GM12878 (cell line): Measurements from ENCODE around the gene SECTM1. TPM values are rescaled to one million over a fixed set of nuclear protein-coding genes. Genes with fewer than 3 reads are reported as not detected.

Experiments used
- ATAC-seq: fragments of 200-7000 bp; cut with Tn5 transposase; 3 replicates; pipeline ENCODE4 v1.9.1; 2020; ENCODE audit warnings: mild to moderate bottlenecking, moderate library complexity
- BruUV-seq: library from RNA; stranded (reverse); fragments of 400-500 nt; replicated peaks from 2 replicates; lab custom pipeline; 2021; lab: Mats Ljungman, UMichigan
- CTCF ChIA-PET: fragments of 300-600 bp; sonication (Branson Sonifier 250); formaldehyde crosslinking; extraction: SDS; loops from one replicate; lab custom pipeline; 2021; ENCODE audit warnings: inconsistent platforms; lab: Yijun Ruan, JAX
- POLR2A ChIA-PET: fragments of 350-600 bp; formaldehyde crosslinking; extraction: SDS; loops from one replicate; lab custom pipeline; 2021; ENCODE audit warnings: inconsistent platforms; lab: Charles Lee
- RAD21 ChIA-PET: fragments of 300-600 bp; sonication (Branson Sonifier 250); formaldehyde crosslinking; loops from one replicate; lab custom pipeline; 2023; ENCODE audit warnings: antibody characterized with exemption; ENCODE audit not compliant: unreplicated experiment; lab: Charles Lee
- SMC1A ChIA-PET: fragments of 300-600 bp; sonication (Branson Sonifier 250); formaldehyde crosslinking; loops from one replicate; lab custom pipeline; 2023; ENCODE audit not compliant: unreplicated experiment, uncharacterized antibody; lab: Charles Lee
- DNase-seq: peaks from one replicate; pipeline ENCODE4 v3.0.0-alpha.2; 2011; ENCODE audit warnings: low read depth, low spot score
- FAIRE-seq: peaks from 3 replicates; lab custom pipeline; 2011; peaks lifted over from hg19 to GRCh38; lab: Jason Lieb, UNC
- H2AFZ ChIP-seq: 2 replicates; pipeline ENCODE4 v1.6.0; 2011; ENCODE audit warnings: low read depth, low read length, control low read depth; ENCODE audit not compliant: control insufficient read depth
- H3K27ac ChIP-seq: 2 replicates; pipeline ENCODE4 v1.5.1; 2011; ENCODE audit warnings: control low read depth; ENCODE audit not compliant: control insufficient read depth, insufficient read depth
- H3K27me3 ChIP-seq, 2 experiments: replicated peaks in 1 of 2; 2 replicates each; pipeline versions ENCODE4 v1.6.0 to v1.6.1; 2011; ENCODE audit warnings: low read length in 1 of 2; ENCODE audit not compliant: control insufficient read depth in 2 of 2, insufficient read depth in 2 of 2
- H3K36me3 ChIP-seq, 2 experiments: 2 replicates each; pipeline ENCODE4 v1.5.1; 2011; ENCODE audit warnings: low read length in 1 of 2; ENCODE audit not compliant: control insufficient read depth in 2 of 2, insufficient read depth in 2 of 2
- H3K4me1 ChIP-seq: 2 replicates; pipeline ENCODE4 v1.6.1; 2011; ENCODE audit warnings: mild to moderate bottlenecking, low read length, moderate library complexity, mixed read lengths; ENCODE audit not compliant: control insufficient read depth, insufficient read depth
- H3K4me2 ChIP-seq: 2 replicates; pipeline ENCODE4 v1.6.0; 2011; ENCODE audit warnings: control low read depth; ENCODE audit not compliant: control insufficient read depth, insufficient read depth
- H3K4me3 ChIP-seq: fragments of 200-600 bp; sonication (generic); 2 replicates; pipeline ENCODE4 v1.5.1; 2016
- H3K79me2 ChIP-seq: 2 replicates; pipeline ENCODE4 v1.6.0; 2011; ENCODE audit warnings: low read length; ENCODE audit not compliant: control insufficient read depth, insufficient read depth
- H3K9ac ChIP-seq: 2 replicates; pipeline ENCODE4 v1.8.0; 2011; ENCODE audit warnings: low read length, control low read depth, mixed read lengths; ENCODE audit not compliant: control insufficient read depth, insufficient read depth
- H3K9me3 ChIP-seq: replicated peaks from 3 replicates; pipeline ENCODE4 v1.5.1; 2011; ENCODE audit warnings: mild to moderate bottlenecking, low read length; ENCODE audit not compliant: control insufficient read depth, insufficient read depth
- H4K20me1 ChIP-seq: 2 replicates; pipeline ENCODE4 v1.6.0; 2011; ENCODE audit not compliant: control insufficient read depth, insufficient read depth
- CBFB ChIP-seq: IDR thresholded peaks from 2 replicates; pipeline ENCODE4 v1.6.1; 2016; ENCODE audit warnings: antibody characterized with exemption, low read depth
- PAX5 ChIP-seq: IDR thresholded peaks from 2 replicates; pipeline ENCODE4 v1.6.1; 2011; ENCODE audit warnings: low read depth, low read length, borderline replicate concordance
- POLR2AphosphoS2 ChIP-seq: IDR thresholded peaks from 2 replicates; pipeline ENCODE4 v1.6.1; 2011; ENCODE audit warnings: low read depth, mild to moderate bottlenecking, low read length, improper control_type of control experiment, moderate library complexity
- RB1 ChIP-seq: fragments of 450-650 bp; formaldehyde crosslinking; IDR thresholded peaks from 2 replicates; pipeline ENCODE4 v1.6.1; 2017; ENCODE audit warnings: mild to moderate bottlenecking, borderline replicate concordance
- STAT1 ChIP-seq: fragments of 450-650 bp; conservative IDR thresholded peaks from 2 replicates; pipeline ENCODE4 v1.6.1; 2014; ENCODE audit warnings: antibody characterized with exemption, mild to moderate bottlenecking
- TAF1 ChIP-seq: IDR thresholded peaks from 2 replicates; pipeline ENCODE4 v1.6.1; 2011; ENCODE audit warnings: mild to moderate bottlenecking, low read depth, low read length, borderline replicate concordance
- ZBTB11 ChIP-seq: fragments of 450-650 bp; formaldehyde crosslinking; IDR thresholded peaks from 2 replicates; pipeline ENCODE4 v1.5.0; 2022; ENCODE audit warnings: mild to moderate bottlenecking, missing genetic modification characterization
- ZBTB33 ChIP-seq: fragments of 450-650 bp; IDR thresholded peaks from 2 replicates; pipeline ENCODE4 v1.6.1; 2017; ENCODE audit warnings: mild to moderate bottlenecking
- ZNF274 ChIP-seq: IDR thresholded peaks from one replicate; pipeline ENCODE4 v1.8.0; 2011; ENCODE audit not compliant: insufficient read length, insufficient read depth
- whole genome bisulfite sequencing: methylation state at CpG from one replicate; pipeline ENCODE4 v1.1.6; 2016; ENCODE audit warnings: low lambda C conversion rate; ENCODE audit not compliant: insufficient replicate concordance, insufficient coverage; ENCODE audit errors: missing lambda C conversion rate; 5-methylcytosine and 5-hydroxymethylcytosine counted together
- in situ Hi-C: fragments of 300-500 bp; cut with MboI; formaldehyde crosslinking; loops from 9 replicates; pipeline ENCODE4 v1.14.3; 2018; ENCODE audit warnings: mixed read lengths
- intact Hi-C: fragments of 100-400 bp; cut with micrococcal nuclease; formaldehyde crosslinking; loops from one replicate; pipeline ENCODE4 v1.14.2; 2022; ENCODE audit not compliant: unreplicated experiment
- polyA plus RNA-seq, 11 experiments: library from polyadenylated mRNA; depleted of rRNA in 4 of 11; unstranded in 6 of 11; stranded (reverse) in 5 of 11; fragments of >200 nt; fragmentation: Nextera tagmentation in 4 of 11; fragmentation: Illumina TruSeq in 1 of 11; extraction: Ambion mirVana in 4 of 11; extraction: Trizol in 1 of 11; gene quantifications; 1 replicate in 1 of 11; 2 replicates in 10 of 11; pipeline versions ENCODE4 v1.2.1 to v1.2.3, GENCODE V29; 2011 to 2016; ENCODE audit warnings: inconsistent platforms in 2 of 11, missing spikeins in 2 of 11, low read depth in 1 of 11
- total RNA-seq, 4 experiments: library from RNA; depleted of rRNA in 3 of 4; stranded (reverse); fragments of >200 nt in 3 of 4; fragmentation: Illumina TruSeq in 1 of 4; extraction: Trizol in 1 of 4; gene quantifications; 2 replicates each; pipeline versions ENCODE4 v1.2.1 to v1.2.3, GENCODE V29; 2013 to 2021

SECTM1 gene
- total and polyA plus RNA-seq, 10 of the 15 experiments (the other 5 are each of a cell fraction or from before 2014, with no cell fraction given), result 0.10 to 0.13 (median 0.12) TPM; not detected in 7

- H3K79me2 ChIP-seq, result no peaks in the 10 kb centered on the region
- CTCF ChIA-PET, result interaction anchor here (1.5 kb wide), 1 partner anchor 196 kb away, joined by 3 read pairs; no protein-coding TSS in a partner anchor
- no peaks in the 10 kb centered on the region for H3K9me3 ChIP-seq
- no peak overlapping the region for H3K4me2 ChIP-seq
- no TSS peak for BruUV-seq
- peaks cover 14% of the 10 kb centered on the region for H3K4me1 ChIP-seq
- no peak overlapping the region for H3K4me3 ChIP-seq
- TF ChIP-seq STAT1 (no peak), ZNF274 (no peak), CBFB (no peak), ZBTB11 (CRISPR knock-in tag) (no peak), RB1 (no peak), POLR2AphosphoS2 (no peak), TAF1 (no peak), ZBTB33 (no peak), PAX5 (0 out of 2 replicates have a peak, but pooled peaks have one; percentile 29)
- TF ChIP-seq, all 136 proteins: peak for 1
- Histone ChIP-seq H3K27ac (no peak overlapping the region), H3K27me3 (no peaks in the 10 kb centered on the region), H3K36me3 (no peaks in the 10 kb centered on the region), H3K9ac (no peak overlapping the region), H2AFZ (no peak overlapping the region), H4K20me1 (no peaks in the 10 kb centered on the region)
- POLR2A ChIA-PET, result no interaction called here
- no peak for FAIRE-seq
- intact Hi-C loops, result no loop called here
- 72% methylated on average over 11 of the region's 11 CpGs for WGBS
- SMC1A ChIA-PET, result interaction anchor here (0.8 kb wide), 1 partner anchor 63 kb away, joined by 5 read pairs; the partner anchor contains the start of gene OGFOD3
- in situ Hi-C loops, result no loop called here
- no peak for DNase-seq
- RAD21 ChIA-PET, result no interaction called here
- ATAC-seq, result no peak
Observed at GRCh38 chr17:82355770-82356427, 22.3 kb upstream of the SECTM1 start.
